Measurements from ENCODE around the gene SLC4A4. TPM values are rescaled to one million over a fixed set of nuclear protein-coding genes. Genes with fewer than 3 reads are reported as not detected.

Gene SLC4A4
- total RNA-seq, 1 donor from 2014 or later, result 281 TPM

DNA sequence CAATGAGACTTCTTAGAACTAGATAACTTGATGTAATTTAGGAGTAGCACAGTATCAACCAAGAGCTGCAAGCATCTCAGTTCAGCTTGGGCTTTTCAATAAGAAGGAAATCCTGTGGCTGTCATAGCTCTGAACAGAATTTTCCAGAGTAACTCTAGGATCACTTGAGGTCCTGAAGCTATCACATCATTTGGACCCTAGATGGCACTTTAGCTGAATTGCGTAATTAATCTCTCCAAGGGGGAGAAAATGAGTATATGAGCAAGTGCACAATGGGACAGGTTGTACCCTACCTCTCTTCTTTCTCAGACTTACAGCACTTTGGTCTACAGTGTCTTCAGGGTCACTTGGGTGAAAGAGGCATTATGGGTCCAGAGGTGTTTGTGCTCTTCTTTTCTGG is 45.2 kb downstream of the SLC4A4 start:
- no peaks in the 10 kb centered on the region for H3K9me3 Mint-ChIP-seq (ENCODE audit: low read depth)
- peaks cover 33% of the 10 kb centered on the region for H3K36me3 Mint-ChIP-seq (ENCODE audit: insufficient read depth)
- no peak for TF ChIP-seq CTCF (IDR thresholded peaks at IDR 0.05; ENCODE audit: unreplicated experiment)
- no peaks in the 10 kb centered on the region for H3K27me3 Mint-ChIP-seq
- H3K4me1 Mint-ChIP-seq (ENCODE audit: low read depth), result peaks cover 25% of the 10 kb centered on the region
- no peak for DNase-seq (ENCODE audit: low spot score, unreplicated experiment)
- H3K4me3 Mint-ChIP-seq (ENCODE audit: low read depth), result no peak overlapping the region
- H3K27ac Mint-ChIP-seq, result peak overlapping the region; percentile 30

- DNase-seq (ENCODE audit: low spot score, unreplicated experiment), result no peak
- H3K36me3 Mint-ChIP-seq (ENCODE audit: insufficient read depth), result peaks cover 54% of the 10 kb centered on the region
- H3K9me3 Mint-ChIP-seq (ENCODE audit: low read depth), result peaks cover 5% of the 10 kb centered on the region
- no peaks in the 10 kb centered on the region for H3K27me3 Mint-ChIP-seq
- H3K4me3 Mint-ChIP-seq (ENCODE audit: low read depth), result no peak overlapping the region
- peaks cover 18% of the 10 kb centered on the region for H3K4me1 Mint-ChIP-seq (ENCODE audit: low read depth)
- peak overlapping the region; percentile 17 for H3K27ac Mint-ChIP-seq
- no peak for TF ChIP-seq CTCF (IDR thresholded peaks at IDR 0.05; ENCODE audit: unreplicated experiment)
Measured at GRCh38 chr4:71389149-71389827, 50.5 kb downstream of the SLC4A4 start.

DNA sequence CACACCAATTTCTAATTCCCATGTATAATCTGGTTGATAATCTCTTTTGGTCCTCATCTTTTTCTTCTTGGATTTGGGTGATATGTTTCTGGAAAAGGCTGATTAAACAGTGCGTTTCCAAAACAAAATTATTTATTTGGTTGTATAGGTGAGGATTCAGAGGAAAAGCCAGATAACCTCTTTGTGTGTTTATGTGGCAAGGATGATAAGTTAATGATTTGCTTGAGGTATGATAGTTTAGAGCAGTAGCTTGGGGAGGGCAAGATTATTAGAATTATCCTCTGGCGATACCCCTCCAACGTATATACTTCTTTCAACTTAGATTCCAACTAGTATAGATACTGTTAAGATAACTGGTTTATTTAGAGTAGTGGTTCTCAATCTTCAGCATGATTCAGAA is 53.3 kb downstream of the SLC4A4 start:
- peak overlapping the region; percentile 71 for H3K27ac Mint-ChIP-seq
- no peak for TF ChIP-seq CTCF (IDR thresholded peaks at IDR 0.05; ENCODE audit: unreplicated experiment)
- H3K4me1 Mint-ChIP-seq (ENCODE audit: low read depth), result peaks cover 24% of the 10 kb centered on the region
- no peak for DNase-seq (ENCODE audit: low spot score, unreplicated experiment)
- peaks cover 52% of the 10 kb centered on the region for H3K36me3 Mint-ChIP-seq (ENCODE audit: insufficient read depth)
- H3K9me3 Mint-ChIP-seq (ENCODE audit: low read depth), result peaks cover 6% of the 10 kb centered on the region
- no peaks in the 10 kb centered on the region for H3K27me3 Mint-ChIP-seq
- H3K4me3 Mint-ChIP-seq (ENCODE audit: low read depth), result no peak overlapping the region

DNA sequence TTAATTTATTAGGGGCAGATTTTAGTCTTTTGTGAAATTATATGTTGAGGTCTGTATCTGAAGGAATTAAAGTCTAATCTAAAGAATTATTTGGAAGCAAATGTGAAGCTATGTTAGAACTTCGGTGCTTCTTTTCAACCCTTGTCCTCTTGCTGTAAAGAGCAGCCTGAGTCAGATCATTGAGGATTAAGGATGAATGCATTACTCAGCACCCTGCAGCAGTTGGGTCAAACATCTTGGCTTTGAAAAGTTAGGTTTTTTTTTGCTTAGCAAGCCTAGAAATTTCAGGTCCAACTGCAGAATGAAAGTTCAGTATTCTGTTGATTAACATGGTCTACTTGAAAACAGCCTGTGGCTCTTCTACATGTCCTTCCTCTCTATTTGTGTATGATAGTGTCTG is 57.6 kb downstream of the SLC4A4 start:
- H3K27ac Mint-ChIP-seq, result no peak overlapping the region
- no peak overlapping the region for H3K4me3 Mint-ChIP-seq (ENCODE audit: low read depth)
- no peak for DNase-seq (ENCODE audit: low spot score, unreplicated experiment)
- no peaks in the 10 kb centered on the region for H3K27me3 Mint-ChIP-seq
- H3K4me1 Mint-ChIP-seq (ENCODE audit: low read depth), result peaks cover 23% of the 10 kb centered on the region
- no peak for TF ChIP-seq CTCF (IDR thresholded peaks at IDR 0.05; ENCODE audit: unreplicated experiment)
- peaks cover 46% of the 10 kb centered on the region for H3K36me3 Mint-ChIP-seq (ENCODE audit: insufficient read depth)
- peaks cover 6% of the 10 kb centered on the region for H3K9me3 Mint-ChIP-seq (ENCODE audit: low read depth)

DNA sequence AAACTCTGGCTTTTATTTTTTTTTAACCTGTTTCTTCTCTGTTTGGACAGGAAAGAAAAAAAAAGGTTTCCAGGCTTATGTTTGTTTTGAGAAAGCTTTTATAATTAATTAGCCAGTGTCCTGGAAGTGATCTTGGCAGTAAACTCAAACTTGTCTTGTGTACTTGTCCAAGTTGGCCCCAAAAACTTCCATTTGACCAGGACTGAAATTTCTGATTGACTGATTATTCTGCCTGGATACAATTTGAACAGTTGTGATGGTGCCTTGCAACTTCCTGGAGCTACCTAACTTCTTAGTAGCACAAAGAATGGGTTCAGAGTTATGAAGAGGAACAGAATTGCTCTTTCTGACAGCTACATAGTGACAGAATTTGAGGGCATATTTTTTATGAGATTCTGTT is 62.0 kb downstream of the SLC4A4 start:
- TF ChIP-seq CTCF (IDR thresholded peaks at IDR 0.05; ENCODE audit: unreplicated experiment), result no peak
- DNase-seq (ENCODE audit: low spot score, unreplicated experiment), result no peak
- peaks cover 21% of the 10 kb centered on the region for H3K4me1 Mint-ChIP-seq (ENCODE audit: low read depth)
- H3K9me3 Mint-ChIP-seq (ENCODE audit: low read depth), result no peaks in the 10 kb centered on the region
- no peaks in the 10 kb centered on the region for H3K27me3 Mint-ChIP-seq
- no peak overlapping the region for H3K4me3 Mint-ChIP-seq (ENCODE audit: low read depth)
- peak overlapping the region; percentile 29 for H3K27ac Mint-ChIP-seq
- H3K36me3 Mint-ChIP-seq (ENCODE audit: insufficient read depth), result peaks cover 36% of the 10 kb centered on the region

Measured in progenitor cell of endocrine pancreas (in vitro differentiated cells).